ENCODE data around the gene MINAR2.

Gene MINAR2, protein sequence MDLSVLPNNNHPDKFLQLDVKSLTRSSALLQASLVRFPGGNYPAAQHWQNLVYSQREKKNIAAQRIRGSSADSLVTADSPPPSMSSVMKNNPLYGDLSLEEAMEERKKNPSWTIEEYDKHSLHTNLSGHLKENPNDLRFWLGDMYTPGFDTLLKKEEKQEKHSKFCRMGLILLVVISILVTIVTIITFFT

DNA sequence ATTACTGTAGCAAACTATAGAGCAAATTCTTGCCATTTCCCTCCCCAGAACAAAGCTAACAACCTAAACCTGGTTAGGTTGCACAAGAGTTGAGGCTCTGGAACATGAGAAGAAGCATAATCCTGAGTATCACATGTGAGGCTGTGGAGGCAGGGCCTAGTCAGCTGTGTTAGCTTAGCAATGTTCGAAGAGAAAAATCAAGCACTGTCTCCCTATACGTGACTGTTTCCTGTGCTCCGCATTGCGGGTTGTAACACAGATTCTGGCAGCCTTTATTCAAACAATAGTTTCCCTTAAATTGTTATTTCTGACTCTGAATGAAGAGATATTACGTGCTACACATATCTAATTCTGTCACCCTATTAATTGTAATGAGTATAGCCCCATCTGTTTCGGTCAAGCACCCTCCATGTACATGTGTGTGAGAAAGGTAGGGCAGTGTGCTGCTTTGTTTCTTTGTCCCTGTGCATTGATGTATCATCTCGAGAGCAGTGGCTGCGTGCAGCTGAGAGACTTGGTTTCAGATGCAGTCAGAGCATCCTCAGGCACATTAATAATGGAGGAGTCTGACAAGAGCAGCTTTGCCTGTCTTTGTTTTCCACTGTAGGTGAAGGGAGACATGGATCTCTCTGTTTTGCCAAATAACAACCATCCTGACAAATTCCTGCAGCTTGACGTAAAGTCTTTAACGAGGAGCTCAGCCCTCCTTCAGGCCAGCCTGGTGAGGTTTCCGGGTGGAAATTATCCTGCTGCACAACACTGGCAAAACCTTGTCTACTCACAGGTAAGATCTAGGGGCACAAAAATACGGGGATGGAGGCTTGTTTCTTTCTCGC lies at the start of gene MINAR2:
MINAR2 (plus strand) TSS at position 523 of the 836 bp plus-strand sequence; CDS start at position 620, 97 bp downstream.
- DNase-seq (ENCODE audit: low spot score), result no peak

DNA sequence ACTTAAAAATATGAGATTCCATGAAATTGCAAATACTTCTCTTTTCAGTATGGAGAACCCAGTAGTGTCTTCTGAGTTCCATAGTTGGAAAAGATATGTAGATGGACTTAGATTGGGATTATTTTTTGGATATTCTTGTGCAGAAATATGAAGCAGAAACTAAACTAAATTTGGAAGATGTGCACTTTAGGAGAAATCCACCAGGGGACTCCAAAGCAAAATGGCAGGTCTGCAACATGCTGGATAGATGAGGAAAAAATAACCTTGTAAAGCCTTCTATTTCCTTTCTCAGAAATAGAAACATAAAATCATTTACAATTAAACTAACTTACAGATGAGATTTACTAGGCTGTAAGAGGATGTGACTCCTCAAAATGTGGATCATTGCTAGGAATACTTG lies 49.2 kb upstream of the MINAR2 start:
- DNase-seq (ENCODE audit: low spot score), result no peak

DNA sequence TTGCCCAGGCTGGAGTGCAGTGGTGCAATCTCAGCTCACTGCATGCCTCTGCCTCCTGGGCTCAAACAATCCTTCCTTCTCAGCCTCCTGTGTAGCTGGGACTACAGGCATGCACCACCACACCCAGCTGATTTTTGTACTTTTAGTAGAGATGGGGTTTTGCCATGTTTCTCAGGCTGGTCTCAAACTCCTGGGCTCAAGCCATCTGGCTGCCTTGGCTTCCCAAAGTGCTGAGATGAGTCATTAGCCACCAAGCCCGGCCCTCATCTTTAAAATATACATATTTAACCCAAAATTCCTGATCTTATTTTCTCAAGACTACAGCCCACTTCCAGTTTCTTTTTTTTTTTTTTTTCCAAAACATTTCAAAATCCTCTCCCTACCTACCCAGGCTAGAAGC lies 31.7 kb upstream of the MINAR2 start:
- no peak for DNase-seq (ENCODE audit: low spot score)

DNA sequence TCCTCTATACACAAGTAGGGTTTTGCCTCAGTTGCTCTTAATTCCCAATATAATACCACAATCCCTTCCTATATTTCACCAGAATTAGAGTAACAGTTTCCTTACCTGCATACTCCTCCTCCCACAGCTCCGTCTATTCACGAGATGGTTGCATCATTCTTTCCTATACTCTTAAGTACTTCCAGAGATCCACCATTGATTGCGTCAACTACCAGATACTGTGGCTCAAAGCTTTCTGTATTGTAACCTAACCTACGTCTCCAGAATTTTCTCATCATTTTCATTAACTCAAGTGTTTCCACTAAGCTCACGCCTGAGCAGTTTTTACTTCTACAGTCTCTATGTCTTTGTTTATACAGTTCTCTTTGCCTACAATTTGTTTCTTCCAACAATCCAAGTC lies 31.2 kb upstream of the MINAR2 start:
- DNase-seq (ENCODE audit: low spot score), result no peak

DNA sequence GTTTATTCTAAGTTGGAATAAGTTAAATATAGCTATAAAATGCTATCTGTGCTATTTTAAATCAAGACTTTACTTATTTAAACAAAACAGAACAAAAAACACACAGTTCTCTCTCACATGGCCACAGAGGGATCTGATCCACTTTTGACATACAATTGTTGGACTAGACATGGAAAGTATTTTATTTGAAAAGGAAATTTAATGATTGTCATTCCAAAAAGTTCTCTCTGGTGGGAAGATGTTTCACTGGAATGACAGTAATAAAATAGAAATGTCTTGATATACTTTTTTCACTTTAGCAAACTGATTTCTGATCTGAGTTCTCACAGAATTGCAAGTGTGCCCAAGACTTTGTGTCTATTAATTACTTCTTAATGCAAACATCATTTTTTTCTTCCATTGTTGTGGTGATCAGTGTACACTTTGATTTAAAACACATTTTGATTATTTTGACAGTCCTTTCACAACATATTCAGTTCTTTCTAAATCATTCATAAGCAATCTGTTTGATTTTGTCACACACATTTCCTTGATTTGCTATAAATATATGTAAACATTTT lies 30.1 kb upstream of the MINAR2 start:
- no peak for DNase-seq (ENCODE audit: low spot score)

DNA sequence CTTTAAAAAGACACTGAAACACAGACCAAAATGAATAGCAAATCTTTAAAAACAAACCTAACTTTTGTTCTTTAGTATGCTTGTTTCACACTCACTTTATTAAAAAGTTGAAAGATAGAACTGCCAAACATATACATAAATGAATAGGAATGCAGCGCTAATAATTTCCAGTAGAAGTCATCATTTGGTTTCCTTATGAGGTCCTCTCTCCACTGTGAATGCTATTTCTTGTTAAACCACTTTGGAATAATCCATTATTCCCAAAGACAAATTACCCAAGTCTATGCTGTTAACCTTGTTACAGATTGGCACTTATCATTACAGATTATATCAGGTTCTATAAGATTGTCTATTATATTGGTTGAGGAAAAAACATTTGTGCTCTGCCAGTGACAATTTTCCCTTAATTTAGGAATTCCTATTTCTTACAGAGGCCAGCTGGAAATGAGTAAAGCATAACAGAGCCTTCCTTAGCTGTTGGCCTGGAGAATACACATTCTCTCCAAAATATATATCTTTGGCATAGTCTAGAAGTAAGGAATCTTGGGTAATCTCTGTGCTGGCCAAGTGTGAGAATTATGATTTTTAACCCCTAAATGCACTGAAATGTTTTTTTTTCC lies 29.3 kb upstream of the MINAR2 start:
- no peak for DNase-seq (ENCODE audit: low spot score)

DNA sequence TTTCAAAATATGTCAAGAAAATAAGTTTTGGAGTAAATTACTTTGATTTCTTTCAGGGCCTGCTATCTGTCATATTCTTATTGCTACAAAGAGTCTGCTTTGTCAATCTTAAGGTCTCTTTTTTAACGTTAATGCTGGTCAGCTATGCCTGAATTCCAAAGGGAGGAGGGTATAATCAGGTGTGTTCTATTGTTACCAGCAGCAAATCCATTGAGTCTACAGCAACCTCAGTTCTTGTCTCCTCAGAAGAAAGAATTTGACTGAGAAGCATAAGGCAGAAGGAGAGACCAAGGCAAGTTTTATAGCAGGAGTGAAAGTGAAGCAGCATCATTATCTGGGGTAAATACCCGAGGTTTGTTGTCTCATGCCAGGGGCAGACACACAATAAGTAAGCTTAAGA lies 23.7 kb upstream of the MINAR2 start:
- DNase-seq (ENCODE audit: low spot score), result no peak

DNA sequence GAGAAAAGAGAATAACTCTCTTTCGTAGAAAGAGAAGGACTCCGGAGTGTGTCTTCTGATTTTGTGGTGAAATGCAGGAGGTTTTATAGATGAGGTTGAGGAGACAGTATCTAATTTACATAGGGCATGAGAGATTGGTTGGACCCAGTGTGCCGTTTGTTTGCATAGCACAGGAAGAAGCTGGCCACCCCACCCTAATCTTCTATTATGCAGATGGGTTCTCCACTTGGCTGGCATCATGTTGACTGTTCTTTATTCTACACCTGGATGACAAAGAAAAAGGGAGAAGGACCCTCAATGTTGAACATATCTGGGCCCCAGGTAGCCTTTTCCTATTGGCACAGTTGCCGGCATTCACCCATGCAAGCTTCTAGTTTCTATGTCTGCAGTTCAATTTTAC lies 23.2 kb upstream of the MINAR2 start:
- no peak for DNase-seq (ENCODE audit: low spot score)

DNA sequence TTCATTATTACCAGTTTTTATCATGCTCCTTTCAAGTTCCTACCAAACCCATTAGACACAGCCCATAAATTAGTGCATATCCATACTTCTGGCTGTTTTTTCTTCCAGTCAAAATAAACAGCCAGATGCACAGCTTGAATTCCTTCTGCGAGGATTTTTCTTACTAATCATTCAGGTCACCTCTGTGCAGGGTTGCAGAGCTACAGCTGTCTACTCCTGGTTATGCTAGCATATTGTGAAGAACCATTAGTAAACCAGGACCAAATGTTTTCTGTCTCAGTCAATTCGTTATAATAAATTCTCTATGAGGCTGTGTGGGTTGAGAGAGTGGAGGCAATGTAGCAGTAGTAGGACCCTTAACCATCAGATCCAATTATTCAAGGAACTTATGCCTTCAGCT lies 8.1 kb upstream of the MINAR2 start:
- no peak for DNase-seq (ENCODE audit: low spot score)

DNA sequence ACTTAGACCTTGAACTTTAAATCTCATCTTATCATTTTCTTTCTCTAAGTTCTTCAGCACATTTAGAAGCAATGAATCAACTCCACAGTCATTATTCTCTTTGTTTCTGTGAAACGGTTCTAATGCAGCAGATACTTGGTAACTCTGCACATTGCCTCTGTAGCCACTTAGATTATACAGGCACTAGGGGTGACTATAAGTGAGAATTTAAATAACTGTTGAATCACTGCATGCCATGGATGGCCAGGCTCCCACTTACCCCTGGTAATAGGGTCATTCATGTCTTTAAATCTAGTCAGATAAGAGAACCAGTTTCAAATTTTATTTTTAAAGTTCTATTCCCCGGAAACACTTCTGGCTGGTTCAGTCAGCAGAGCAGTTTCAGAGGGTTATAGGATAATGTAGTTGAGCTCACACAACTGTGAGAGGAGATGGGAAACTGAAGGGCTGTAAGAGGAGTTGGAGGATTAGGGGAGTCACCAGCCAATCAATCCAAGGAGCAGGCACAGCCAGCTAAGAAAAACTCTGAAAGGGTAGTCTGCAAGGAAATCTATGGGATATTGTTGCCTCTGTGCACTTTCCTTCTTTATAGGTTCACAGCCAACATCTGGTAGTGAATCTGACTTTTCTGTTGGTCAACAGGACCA lies 4.2 kb upstream of the MINAR2 start:
- DNase-seq (ENCODE audit: low spot score), result no peak

DNA sequence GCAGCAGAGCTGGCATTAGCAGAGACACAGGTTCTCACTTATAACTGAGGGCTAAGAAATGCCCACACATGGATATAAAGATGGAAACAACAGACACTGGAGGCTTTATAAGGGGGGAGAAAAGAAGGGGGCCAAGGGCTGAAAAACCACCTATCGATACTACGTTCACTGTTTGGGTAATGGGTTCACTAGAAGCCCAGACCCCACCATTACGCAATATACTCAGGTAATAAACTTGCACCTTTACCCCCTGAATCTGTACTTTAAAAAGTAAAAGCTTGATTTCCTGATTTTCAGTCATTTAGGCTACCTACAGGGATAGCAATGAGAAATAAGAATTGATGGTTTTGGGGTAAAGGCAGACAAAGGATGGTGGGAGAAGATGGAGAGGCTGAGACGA lies 1.9 kb upstream of the MINAR2 start:
- DNase-seq (ENCODE audit: low spot score), result no peak

DNA sequence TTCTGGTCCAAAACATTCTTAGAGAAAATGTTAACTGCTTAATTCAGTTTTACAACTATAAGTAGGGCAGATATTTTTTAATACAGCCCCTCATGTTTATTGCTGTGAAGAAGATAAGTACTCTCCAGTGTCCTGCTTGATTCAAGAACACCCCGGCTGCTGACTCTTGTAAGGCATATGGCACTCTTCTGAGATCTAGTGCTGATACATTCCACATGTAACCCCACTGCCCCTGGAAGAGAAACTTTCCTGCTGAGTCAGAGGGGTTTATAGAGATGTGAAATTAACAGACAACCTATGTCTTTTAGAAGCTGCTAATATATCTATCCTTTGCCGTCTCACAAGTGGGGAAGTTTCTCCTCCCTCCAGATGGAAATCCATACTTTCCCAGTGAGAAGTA lies 1.0 kb upstream of the MINAR2 start:
- DNase-seq (ENCODE audit: low spot score), result no peak

DNA sequence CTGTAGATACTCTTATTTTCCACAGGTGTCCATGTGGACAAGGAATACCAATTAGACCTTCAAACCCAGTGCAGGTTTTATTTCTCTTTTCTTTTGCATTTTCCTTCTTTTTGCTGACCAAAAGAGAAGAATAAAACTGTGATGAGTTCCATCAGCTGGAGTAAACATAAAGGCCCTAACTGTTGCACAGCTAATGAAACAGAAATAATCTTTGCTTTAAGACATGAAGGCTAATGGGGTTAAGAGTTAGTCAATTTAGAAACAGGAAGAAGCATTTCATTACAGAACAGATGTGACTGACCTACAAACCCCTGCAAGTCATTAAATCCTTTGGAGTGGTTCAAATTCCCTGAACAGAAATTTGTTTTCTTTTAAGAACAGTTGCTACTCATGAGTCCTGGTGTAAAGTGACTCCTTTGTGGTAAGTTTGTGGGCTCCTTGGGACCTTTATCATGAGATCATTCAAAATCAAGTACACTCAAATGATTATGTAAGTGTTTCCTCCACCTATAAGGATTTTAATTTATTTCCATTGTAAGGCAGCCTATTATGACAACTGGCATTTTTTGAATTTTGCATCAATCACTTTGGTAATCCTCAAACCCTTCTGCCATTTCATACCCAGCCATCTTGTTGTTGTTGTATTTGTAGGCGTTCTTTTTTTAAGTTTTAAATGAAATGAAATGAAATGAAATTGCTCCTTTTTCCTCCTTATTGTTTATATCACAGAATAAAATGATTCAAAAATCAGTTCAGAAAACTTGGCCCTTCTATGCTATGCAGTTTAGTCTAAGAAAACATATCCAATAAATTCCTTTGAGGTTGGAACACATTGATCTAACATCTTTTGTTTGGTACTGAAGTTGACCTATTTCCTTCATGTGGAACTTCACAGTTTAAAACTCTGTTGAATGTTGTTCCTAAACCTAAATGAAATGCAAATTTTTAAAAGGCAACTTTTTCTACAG lies 1.3 kb downstream of the MINAR2 start:
- no peak for DNase-seq (ENCODE audit: low spot score)

DNA sequence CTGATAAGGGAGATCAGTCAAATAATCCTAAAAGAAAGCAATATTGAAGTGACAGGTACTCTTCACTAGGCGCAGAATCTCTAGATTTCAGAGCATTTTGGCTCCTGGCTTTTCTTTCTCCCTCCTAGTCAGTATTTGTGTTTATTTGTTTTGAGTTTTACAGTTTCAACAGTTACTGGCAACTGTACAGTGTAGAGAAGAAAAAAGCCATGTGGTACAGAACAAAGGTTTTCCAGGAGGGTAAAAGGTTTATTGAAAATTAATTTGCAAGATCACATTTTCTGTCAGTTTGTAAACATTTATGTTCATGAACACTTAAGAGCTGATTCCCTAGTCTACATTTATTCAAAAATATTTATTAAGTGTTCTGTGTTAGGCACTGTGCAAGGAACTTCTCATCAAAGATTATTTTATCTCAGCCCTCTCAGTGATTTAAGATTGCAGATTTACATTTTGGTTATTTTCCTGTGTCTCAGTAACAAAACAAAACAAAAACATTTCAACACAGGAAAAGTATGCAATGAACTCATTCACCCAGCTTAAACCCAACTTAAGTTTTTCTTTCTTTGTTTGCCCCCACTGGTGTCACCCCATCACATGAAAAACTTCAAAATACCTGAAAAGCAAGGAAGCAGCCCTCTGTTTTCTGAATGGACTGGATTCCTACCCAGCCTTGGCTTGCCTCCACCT lies 12.9 kb downstream of the MINAR2 start:
- no peak for DNase-seq (ENCODE audit: low spot score)

DNA sequence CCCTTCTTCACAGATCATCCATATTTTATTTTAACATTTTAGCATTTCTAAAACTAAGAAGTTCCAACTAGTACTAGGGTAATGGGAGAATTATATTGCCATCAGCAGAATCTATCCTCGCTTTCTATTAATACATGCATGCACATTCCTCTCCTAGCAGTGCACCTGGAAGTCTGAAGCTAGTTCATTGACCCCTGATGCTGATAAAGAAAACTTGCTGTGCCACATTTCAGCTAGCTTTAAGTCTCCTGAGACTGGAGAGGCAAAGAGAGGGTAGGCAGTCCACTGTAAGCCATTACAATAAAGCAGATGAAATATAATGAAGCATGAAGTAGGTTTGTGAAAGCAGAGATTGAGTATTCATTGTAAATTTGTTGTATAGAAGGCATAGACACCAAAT lies 15.8 kb downstream of the MINAR2 start:
- no peak for DNase-seq (ENCODE audit: low spot score)

DNA sequence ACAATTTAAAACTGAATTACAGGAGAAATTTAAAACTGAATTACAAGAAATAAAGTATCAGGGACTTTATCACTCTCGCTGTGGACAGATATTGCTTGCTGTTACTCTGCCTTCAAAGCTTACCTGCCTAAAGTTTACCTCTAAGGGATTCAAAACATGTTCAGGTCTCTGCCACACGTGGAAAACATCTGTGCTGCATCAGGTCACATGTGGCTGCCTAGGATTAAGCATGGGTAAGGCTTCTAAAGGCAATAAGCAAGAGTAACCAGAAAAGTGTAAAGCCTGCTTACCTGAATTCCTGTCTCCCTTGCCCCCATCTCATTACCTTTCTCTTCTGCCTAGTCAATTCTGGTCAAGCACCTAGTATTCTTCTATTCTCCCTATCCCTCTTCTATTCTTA lies 18.9 kb downstream of the MINAR2 start:
- DNase-seq (ENCODE audit: low spot score), result no peak

DNA sequence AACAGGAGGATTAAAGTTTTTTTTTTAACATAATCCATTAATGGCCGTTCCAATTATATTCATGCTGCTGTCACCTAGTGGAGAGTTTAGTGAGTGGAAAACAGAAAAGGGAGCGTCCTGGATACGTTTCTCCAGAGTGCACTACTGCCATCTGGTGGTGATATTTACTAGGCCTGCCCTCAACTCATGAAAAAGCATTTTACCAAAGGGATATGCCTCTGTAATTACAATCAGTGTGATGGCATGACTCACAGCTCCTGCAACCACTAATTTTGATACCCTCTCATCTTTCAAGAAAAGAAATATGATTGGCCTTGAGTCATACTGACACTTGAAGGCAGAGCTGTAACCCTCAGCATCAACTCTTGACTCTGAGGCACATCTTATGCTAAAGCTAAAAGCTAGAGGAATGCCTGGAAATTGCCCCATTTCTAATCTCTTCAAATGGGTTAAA lies 20.1 kb downstream of the MINAR2 start:
- DNase-seq (ENCODE audit: low spot score), result peak; percentile 95

DNA sequence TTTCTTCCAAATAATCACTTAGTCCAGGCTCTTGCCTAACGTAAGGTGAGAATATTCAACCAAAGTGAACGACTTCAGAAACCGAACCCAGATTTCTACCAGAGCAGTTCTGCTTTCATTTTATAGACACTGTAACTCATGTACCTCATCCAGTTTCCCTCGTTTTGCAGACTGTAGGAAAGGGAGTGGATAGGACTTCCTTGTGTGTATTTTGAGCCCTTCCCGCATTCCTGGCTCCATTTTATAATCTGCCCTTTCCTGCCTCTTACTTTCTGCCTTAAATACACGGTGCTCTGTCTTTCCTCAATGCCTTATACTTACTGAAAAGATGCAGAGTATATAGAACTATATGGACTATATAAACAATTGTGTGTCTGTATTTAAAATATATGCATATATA lies 20.8 kb downstream of the MINAR2 start:
- no peak for DNase-seq (ENCODE audit: low spot score)

DNA sequence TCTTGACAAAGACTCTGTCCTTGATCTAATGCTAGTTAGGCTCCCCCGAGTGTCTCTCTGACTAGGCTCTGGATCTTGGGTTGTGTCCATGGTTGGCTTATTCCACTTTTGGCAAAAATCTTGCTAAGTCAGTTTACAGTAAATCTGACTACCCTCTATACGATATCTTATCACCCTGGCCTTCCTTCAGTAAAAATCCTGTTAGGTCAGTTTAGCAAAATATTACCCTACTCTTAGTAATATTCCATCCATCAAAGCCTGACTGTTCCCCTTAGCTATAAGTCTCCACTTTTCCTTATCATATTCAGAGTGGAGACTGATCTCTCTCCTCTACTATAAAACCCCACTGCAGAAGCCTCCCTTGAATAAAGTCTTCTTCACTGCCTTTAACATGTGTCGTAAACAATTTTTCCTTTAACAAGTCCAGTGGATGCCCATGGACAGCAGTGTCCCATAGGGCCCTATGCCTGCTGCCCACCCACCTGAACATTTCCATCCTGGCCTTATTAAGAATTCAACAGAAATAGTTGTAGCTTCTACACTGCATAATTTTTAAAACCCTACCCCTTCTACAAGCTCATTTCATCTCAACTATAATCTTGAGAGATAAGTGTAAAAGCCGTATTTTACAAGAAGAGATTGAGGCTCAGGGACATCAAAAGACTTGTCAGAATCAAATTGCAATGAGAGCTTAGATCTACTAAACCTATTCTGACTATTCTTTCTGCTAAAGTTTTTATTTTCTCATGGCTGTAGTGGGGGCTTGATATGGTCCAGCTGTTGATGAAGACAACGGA lies 22.3 kb downstream of the MINAR2 start:
- no peak for DNase-seq (ENCODE audit: low spot score)

Measured in pons (tissue), 1 donor.